ENCODE results near the gene TRUB1.
"Not testable (repeated sequence)": the region's sequence is repeated elsewhere in the genome, so short reads cannot be mapped to it uniquely, and the experiment has no call there.

The TRUB1 gene

DNA sequence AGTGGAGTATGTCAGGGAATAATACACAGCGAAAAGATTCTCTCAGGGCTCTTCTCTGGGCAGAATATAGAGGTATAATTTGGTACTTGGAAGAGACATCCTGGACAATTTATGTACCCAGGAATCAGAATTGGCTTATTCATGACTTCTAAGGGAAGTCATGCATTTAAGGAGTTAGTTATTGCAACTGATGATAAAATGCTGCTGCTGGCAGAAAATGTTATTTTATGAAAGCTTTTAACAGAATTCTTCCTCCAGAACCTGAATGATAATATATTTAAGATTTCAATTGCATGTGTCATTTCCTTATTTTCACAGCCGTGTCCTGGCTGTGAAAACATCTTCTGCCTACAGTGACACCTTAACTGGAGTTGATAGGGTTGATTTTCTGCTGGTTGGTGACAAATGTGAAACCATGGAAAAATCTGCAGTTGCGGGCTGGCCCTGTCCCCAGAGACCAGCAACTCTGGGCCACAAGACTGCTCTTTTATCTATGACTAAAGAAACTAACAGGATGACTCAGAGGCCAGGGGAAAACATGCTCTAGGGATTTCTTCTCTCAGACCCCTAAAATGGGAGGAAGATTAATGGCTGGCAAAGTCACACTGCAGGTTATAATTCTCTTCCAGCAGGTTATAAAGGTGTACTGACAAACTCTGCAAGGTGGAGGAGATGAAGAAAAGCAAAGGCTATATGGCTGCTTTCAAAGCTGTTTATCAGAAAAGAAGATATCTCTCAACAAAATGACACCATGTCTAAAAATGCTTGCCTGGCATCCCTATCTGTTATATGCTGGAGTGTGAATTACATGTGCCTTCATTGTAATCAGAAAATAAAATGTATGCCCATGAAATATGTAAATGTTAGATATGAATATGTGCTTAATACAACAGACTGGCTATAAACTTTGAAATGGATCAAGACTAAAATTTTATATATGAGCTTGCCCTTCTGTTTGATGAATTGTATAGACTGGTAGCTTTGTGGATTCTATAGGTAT lies 12.1 kb upstream of the TRUB1 start:
- DNase-seq, result no peak

DNA sequence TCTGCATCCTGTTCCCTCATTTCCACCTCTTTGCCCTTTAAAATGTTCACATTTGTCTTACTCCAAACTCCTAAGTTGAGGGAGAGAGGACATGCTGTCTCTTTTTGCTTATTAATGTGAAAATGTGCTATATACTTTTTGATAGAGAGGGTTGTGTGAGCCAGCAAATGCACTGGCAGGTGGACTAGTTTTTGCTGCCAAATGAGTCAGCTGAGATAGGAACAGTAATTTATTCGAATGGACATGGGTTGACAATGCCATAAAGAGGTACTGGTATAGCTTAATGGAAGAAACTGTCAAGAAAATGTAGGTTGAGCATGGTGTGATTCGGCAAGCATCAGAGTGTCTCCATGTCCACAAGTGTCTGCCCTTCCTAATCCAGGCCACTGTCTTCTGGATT lies 9.2 kb upstream of the TRUB1 start:
- no peak for DNase-seq

DNA sequence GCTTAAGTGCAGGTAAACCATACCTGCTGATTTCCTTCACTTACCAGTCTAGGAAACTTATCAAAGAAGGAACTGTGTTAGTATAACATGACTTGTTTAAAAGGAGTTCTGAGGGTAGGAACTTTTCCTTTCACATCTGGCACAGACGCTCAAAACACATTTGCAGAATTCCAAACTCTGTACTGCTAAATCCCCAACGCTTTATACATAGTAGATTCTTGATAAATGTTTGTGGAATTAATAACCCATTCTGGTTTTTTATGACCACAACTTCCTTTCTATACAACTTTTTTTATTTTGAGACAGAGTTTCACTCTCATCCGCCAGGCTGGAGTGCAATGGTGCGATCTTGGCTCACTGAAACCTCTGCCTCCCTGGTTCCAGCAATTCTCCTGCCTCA lies 7.7 kb upstream of the TRUB1 start:
- no peak for DNase-seq

DNA sequence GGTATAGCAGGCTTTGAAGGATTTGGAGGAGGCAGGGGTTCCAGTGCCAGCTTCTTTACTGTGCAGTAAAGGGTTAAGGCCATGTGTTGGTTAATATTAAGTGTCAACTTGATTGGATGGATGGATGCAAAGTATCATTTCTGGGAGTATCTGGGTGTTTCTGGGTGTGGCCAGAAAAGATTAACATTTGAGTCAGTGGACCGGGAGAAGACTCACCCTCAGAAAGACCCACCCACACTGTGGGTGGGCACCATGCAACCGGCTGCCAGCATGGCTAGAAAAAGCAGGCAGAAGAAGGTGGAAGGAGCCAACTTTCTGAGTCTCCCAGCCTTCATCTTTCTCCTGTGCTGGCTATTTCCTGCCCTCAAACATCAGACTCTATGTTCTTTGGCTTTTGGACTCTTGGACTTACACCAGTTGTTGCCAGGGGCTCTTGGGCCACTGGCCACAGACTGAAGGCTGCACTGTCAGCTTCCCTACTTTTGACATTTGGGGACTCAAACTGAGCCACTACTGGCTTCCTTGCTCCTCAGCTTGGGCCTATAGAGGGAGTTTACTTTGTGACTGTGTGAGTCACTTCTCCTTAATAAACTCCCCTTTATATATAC lies 6.8 kb upstream of the TRUB1 start:
- no peak for DNase-seq

DNA sequence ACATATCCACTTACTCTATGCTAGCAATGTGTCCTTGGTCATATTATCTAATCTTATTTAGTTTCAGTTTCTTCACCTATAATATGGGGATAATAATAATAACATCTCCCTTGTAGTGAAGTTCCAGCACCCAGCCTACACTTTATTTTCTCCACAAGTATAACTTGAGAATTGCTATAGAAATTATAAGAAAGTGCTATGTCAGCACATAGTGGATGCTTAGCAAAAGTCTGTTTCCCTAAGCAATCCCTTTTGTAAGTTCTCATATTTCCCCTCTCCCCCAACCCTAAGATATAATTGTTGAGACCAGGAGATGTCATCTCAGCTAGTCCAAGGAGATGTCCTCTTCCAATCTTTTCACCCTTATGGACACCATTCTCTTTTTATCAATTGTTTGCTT lies 5.8 kb upstream of the TRUB1 start:
- no peak for DNase-seq

DNA sequence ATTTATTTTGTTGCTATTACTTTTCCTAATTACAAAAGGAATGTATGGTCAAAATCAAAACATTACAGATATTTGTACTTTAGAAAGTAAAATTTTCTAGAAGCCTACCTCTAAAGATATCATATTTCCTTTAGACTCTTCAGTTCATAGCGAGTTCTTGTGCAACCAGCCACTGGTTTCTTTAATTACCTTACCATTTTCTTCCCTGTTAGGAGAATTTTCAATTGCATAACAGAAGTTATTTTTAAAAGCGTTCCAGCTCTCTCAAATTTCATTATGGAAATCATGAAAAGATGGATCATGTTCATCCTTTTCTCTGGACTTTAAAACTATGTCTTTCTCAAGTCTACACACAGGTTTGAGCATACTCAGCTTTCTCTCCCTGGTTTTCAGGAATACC lies 5.0 kb upstream of the TRUB1 start:
- DNase-seq, result no peak

DNA sequence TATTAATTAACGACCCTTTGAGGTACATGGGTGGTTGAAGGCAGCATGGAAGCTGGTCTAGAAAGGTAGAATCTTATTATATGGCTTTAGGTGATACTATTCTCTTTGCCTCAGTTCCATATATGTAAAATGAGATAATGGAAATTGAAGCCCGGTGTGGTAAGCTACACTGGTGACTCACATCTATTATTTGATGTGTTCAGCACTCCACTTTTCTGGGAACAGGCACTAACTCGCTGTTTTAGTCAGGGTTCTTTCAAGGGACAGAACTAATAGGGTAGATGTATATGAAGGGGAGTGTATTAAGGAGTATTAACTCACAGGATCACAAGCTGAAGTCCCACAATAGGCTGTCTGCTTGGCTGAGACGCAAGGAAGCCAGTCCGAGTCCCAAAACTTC lies 4.4 kb upstream of the TRUB1 start:
- DNase-seq, result no peak

DNA sequence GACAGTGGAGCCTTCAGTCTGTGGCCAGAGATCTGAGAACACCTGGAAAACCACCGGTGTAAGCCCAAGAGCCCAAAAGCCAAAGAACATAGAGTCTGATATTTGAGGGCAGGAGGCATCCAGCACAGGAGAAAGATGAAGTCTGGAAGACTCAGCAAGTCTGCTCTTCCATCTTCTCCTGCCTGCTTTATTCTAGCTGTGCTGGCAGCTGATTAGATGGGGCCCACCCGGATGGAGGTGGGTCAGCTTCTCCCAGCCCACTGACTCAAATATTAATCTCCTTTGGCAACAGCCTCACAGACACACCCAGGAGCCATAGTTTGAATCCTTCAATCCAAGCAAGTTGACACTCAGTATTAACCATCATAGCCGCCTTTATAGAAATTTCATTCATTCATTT lies 4.0 kb upstream of the TRUB1 start:
- DNase-seq, result not testable (repeated sequence)

DNA sequence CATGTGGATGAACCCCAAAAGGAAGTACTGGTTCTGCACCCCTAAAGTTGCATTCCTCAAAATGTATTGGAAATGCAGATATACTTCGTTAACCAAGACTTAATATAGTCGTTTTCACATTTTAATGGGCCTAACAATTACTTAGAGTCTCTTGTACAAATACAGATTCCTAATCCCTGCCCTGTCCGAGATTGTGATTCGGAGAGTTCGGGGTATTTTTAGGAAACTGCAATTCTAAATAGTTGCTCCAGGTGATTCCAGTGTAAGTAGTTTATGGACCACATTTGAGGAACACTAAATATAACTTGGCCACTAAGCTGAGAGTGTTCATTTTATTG lies 830 bp downstream of the TRUB1 start:
- no peak for DNase-seq

DNA sequence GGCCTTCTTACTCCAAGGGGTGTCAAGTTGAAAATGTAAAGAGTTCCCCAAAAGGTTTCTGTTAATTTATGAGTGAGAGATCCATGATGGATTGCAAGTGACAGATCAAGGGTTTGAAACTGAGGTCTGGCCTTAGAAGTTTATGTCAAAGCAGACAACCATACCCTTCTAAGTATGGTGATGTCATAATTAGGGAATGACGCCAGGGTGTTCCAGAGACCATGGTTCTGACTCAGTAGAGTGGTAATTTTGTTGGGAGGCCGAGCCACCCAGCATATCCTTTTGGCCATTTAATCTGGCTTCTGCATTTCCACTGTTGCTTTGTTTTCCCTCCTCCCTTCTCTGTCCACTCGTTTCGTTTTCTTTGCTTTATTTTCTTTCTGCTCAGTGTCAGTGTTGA lies 2.7 kb downstream of the TRUB1 start:
- no peak for DNase-seq

DNA sequence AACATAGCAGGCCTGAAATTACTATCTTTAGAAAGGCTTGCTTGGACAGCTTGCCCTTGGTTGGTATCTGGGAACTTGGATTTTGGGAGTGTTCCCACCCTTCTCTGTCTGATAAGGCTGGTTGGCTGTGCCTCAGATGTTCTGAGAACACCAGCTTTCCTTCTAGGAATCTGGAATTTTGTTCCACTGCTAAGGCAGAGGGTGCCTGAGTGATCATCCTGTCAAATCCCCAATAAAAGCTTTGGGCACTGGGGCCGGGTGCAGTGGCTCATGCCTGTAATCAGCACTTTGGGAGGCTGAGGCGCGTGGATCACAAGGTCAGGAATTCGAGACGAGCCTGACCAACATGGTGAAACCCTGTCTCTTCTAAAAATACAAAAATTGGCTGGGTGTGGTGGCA lies 5.0 kb downstream of the TRUB1 start:
- no peak for DNase-seq

DNA sequence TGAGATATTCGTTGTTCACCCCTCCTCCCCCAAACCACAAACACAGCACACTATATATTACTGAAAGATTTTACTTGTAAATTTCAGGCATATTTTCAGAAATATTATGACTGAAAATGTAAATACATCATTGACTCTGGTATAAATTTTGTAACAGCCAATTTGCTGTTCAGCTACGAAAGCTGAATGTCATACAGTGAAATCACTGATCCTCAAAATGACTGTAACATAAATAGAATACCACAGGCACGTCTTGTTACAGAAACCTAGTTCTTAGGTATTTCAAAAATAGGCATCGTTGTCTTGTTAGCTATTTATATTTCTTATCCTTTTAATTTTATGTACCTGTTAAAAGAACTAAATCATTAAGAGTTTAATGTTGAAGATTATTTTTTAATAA lies 15.1 kb downstream of the TRUB1 start:
- DNase-seq, result no peak

DNA sequence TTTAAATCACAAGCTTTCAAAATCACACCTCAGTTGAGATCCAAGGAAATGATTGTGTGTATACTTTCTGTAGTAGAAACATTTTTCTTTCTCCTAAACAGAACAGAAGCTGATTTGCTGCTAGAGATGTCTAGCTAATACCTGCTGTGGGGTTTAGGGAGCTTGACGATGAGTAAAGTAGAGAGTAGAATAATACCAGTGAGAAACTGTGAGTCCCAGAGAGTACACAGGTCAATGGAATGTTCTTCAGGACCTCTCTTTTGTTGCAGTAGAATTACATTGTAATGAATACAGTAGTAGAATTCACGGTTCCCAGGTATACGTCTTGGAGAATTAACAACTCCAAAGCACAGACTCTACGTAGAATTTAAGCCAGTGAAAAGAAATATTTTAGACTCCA lies 18.0 kb downstream of the TRUB1 start:
- DNase-seq, result no peak

DNA sequence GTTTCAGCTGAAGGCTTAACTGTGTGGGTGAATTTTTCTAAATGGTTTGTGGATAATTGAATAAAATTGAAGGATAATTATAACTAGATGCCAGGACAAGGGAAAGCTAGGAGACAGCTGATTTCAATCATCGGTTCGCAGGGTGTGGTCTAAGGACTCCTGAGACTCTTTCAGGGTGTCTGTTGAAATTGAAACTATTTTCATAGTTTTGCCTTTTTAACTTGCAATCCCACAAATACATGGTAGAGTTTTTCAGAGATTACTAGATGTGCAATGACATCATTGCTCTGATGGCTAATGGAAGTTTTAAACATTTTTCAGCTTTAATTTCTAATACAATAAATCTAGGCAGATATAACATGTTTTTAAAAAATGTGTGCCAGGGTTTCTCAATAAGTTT lies 18.5 kb downstream of the TRUB1 start:
- DNase-seq, result no peak

DNA sequence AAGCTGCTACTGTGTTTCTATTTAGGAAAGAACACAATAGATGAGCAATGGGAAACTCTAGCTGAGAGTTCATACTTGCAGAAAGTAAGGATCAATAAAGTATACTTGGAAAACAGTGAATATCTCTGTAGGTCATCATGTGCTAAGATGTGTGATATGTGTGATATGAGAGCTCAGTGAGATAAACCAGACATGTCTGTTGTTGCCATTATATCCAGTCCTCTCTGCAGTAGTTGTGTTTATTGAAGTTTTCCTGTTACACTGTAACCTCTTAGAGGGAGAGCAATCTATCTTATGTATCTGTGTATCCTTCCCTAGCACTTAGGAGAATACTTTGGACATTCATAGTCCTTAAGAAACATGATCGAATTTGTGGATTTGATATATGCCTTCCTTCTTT lies 19.1 kb downstream of the TRUB1 start:
- DNase-seq, result no peak

DNA sequence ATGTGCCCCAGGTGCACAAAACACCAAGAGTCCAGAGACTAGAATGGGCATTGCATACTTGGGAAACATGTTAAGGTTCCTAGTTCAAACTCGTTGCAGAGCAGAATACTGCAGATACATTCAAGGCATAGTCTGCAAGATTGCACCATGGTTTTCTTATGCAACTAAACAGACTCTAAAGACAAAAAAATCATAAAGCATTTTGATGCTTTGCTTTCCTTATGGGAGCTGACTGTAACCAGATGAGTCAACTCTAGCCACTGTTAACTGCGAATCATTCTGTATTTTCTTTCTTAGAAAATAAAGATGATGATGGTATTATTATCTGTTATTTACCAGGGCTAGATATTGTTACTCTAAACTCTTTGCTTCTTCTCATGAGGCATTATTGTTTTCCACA lies 19.7 kb downstream of the TRUB1 start:
- DNase-seq, result no peak

DNA sequence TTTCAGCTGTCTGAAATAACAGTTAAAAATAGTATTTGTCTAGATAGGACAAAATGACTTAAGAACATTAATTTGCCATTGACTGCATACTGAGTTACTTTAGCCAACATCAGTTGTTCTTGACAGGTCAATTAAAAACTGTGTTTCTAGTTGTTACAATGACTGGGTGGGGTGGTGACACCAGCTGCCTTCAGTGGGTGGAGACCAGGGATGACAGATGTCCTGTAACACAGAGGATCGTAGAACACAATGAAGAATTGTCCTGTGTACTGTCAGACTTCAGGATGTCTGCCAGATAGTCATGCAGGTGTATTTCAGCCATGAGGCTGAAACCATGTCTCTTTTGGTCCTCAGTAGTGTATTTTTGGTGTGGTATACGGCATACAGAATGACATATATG lies 24.4 kb downstream of the TRUB1 start:
- DNase-seq, result no peak

DNA sequence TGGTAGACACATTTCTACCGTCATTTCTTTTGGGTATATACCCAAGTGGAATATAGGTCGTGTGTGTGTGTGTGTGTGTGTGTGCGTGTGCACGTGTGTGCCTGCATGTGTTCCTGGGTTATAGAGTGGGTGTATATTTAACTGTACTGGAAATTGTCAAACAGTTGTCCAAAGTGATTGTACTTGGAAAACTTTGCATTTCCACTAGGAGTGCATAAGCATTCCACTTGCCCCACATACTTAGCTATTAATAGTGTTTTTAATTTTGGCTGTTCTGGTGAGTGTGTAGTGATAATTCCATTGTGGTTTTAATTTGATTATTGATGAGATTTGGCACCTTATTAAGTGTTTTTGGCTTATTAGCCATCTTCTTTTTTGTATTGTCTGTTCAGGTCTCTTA lies 25.9 kb downstream of the TRUB1 start:
- DNase-seq, result no peak

DNA sequence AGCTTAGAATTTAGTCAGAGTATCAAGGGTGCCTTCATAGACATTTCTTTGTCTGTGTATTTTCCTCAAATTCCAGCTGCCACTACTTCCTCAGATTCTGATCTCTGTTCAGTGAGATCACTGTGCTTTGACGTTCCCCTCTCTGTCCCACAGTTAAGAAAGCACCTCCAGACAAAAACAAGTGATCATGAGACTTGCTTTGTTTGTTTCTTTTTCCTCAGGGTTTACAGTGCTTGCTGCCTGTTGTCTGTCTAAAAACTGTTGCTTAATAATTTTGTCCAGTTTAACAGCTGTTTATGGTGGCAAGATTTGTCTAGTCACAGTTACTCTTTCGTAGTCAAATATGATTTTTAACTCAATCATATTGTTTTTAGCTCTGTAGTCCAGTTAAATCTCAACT lies 29.1 kb downstream of the TRUB1 start:
- no peak for DNase-seq

DNA sequence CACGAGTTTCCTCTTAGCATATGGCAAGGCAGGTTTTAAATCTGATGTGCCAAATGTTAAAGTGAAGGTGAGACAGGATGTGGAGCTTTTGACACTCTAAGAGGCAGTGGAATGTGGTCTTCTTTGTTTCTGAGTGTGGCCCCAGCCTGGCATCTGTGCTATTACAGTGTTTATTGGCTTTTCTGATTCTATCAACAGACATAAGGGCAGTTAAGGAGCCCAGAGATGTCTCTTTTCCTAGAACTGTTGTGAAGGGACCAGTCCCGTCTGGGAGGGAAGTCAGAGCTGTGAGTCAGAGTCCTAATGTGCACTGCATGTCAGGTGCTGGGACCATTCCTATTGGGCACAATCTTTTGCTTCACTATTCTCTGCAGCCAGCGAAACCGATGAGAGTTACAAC lies 32.5 kb downstream of the TRUB1 start:
- no peak for DNase-seq

DNA sequence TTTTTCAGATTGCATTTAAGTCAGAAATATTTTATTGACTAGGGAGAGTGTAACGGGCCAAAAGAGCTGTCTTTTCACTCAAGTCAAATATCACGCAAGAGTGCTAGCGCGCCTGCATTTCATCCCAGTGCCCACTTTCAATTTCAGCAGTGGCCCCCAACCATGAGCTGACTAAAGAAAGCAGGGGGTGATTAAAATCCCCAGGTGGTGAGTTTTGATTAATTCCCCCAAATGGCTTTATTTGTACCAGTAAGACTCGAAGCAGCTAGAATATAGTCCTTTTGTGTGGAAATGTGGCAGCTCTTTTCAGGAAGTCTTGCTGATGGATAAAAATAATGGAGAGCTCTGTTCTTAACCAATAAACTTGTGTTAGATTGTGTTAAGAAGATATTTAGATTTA lies 35.3 kb downstream of the TRUB1 start:
- no peak for DNase-seq

DNA sequence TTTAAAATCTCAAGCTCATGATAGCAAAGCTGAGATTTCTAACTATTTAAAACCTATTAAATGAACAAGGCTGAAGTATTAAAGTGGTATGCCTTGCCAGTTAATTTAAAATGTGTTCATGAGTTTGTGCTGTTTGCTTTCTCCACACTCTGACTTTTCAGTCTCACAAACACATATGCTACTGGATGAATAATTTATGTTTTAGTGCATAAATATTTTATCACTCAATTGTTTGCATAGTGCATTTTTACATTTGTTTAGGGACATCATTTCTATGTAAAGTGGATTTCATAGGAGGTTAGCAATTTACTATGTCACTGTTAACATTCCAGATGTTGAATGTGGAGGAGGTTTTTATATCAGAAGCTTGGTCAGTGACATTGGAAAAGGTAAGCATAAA lies 36.0 kb downstream of the TRUB1 start:
- no peak for DNase-seq

DNA sequence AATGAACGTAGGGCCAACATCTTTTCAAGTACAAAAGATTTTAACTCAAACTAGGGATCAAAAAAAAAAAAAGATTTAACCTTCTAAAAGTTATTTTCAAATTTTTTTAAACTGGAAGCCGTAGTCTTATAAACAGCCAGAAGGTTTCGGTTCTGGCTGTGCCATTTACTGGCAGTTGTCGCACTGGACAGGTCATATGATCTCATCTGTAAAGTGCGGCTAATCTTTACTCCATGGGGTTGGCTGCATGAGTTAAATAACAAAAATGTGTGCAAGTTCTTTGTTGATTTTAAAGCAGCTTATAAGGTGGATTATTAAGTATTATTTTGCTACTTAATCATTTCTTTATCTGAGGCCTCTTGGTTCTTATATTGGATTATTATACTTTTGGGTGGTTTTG lies 36.6 kb downstream of the TRUB1 start:
- no peak for DNase-seq

DNA sequence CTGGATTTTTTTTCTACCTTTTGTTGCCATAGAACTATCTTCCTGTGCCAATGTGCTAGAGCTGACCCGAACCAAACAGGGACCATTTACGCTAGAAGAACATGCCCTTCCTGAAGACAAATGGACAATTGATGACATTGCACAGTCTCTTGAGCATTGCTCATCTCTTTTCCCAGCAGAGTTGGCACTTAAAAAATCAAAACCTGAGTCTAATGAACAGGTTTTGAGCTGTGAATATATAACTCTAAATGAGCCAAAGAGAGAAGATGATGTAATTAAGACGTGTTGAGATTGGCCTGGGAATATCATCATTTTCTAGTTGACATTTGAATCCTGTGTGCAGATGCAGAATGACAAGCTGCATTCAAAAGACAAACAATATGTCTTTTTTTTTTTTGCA lies 37.1 kb downstream of the TRUB1 start:
- DNase-seq, result no peak

DNA sequence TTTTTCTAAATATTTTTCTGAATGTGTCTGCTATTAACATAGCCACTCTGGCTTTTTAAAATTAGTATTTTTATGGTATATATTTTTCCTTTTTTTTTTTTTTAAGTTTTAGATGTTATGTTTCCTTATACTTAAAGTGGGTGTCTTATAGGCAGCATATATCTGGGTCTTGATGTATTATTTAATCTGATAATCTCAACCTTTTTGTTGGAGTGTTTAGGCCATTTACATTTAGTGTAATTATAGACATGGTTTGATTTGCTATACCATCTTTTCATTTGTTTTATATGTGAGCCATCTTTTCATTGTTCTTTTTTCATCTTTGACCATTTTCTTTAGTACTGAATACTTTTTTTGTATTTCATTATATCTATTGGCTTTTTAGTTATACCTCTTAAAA lies 45.0 kb downstream of the TRUB1 start:
- DNase-seq, result no peak
